ENCODE data around the gene LRRC31.

Gene LRRC31

DNA sequence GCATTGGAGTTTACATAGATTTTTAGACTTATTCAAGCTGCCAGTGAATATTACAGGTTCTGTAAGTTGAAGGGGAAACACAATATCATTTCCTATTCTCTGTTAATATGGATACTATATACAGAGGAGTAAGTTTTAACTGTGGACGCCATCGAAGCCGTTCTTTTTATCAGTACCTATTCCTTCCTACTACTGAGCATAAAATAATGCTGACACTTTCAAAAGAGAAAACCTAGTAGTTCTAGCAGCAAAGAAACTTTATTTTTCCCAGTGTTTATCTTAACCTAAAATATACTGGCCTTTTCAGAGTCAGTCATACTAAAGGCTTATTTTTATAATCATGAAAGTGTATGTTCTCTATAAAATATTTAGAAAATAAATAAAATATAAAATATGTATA, 14.2 kb downstream of the LRRC31 start:
- ChIA-PET POLR2A (no interaction called here), CTCF (no interaction called here)
- DNase-seq (ENCODE audit: extremely low spot score) = no peak
- no peak for TF ChIP-seq CTCF (IDR thresholded peaks at IDR 0.05; ENCODE audit: control extremely low read depth, extremely low read depth, low read depth, missing control alignments)

GRCh38 chr3:169850618-169851017, 19.1 kb downstream of the LRRC31 start:
- no peak for TF ChIP-seq CTCF (IDR thresholded peaks at IDR 0.05; ENCODE audit: control extremely low read depth, extremely low read depth, low read depth, missing control alignments)
- no peak for DNase-seq (ENCODE audit: extremely low spot score)
- POLR2A ChIA-PET = no interaction called here
- CTCF ChIA-PET = interaction anchor here (1.2 to 1.8 kb wide), 3 partner anchors 10 to 15 kb away, joined by 3 to 4 read pairs (median 4); no protein-coding TSS in a partner anchor

DNA sequence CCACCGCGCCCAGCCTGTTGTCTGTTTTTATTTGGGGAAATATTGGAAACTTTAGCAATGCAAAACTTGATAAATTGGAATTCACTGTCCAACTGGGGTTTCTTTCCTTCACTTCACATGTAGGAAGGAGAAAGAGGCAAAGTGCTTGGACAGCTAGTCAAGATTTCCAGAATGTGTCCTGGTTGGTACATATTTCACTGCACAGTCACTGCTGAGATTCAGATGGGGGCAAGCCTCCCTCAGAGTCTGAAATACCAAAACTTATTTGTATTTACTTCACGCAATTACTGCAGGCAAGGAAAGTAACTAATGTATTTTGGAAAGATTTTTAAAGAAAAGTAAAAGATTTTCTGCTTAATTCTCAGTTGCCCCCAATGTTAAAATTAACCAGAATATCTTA, 21.0 kb downstream of the LRRC31 start:
- no peak for TF ChIP-seq CTCF (IDR thresholded peaks at IDR 0.05; ENCODE audit: control extremely low read depth, extremely low read depth, low read depth, missing control alignments)
- ChIA-PET CTCF (interaction anchor here (1.4 kb wide), 1 partner anchor 14 kb away, joined by 6 read pairs; no protein-coding TSS in a partner anchor), POLR2A (no interaction called here)
- DNase-seq (ENCODE audit: extremely low spot score) = no peak

DNA sequence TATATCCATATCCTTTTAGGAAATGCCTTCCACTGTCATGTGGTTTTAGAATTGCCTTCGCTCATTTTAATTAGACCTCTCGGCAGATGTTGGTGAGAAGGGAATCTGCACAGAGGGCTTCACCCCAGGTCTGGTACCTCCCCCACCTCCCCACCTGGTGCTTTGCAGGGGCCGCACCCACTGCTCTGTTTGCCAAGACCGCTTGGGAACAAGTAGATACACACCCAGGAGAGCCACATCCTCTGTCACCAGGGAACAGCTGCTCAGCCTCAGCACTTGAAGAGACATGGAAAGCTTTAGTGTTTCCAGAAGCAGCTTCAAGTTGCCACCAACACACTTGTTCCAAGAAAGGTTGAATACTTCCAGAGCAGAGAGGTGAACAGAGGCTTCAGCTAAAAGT, 21.8 kb downstream of the LRRC31 start:
- DNase-seq (ENCODE audit: extremely low spot score) = no peak
- TF ChIP-seq CTCF (IDR thresholded peaks at IDR 0.05; ENCODE audit: control extremely low read depth, extremely low read depth, low read depth, missing control alignments) = no peak
- ChIA-PET CTCF (interaction anchor here (1.4 kb wide), 1 partner anchor 14 kb away, joined by 6 read pairs; no protein-coding TSS in a partner anchor), POLR2A (no interaction called here)

GRCh38 chr3:169846458-169847193, 23.1 kb downstream of the LRRC31 start:
- TF ChIP-seq CTCF (IDR thresholded peaks at IDR 0.05; ENCODE audit: control extremely low read depth, extremely low read depth, low read depth, missing control alignments) = no peak
- ChIA-PET POLR2A (no interaction called here), CTCF (interaction anchor here (1.0 to 1.1 kb wide), 2 partner anchors 16 to 34 kb away, joined by 3 to 4 read pairs; no protein-coding TSS in a partner anchor)
- DNase-seq (ENCODE audit: extremely low spot score) = peak; percentile 72

DNA sequence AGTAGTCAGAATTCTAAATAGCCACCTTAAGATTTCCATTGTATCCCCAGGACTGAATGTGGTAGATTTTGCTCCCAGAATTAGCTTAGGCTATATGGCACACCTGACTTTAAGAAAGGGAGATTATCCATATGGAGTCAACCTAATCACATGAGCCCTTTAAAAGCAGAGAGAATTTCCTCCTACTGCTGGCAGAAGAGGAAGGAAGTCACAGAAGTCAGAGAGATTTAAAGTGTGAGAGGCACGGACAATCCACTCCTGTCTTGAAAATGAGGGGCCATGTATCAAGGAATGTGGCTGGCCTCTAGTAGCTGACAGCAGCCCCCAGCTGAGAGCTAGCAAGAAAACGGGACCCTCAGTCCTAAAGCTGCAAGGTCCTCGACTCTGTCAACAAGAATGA, 26.8 kb downstream of the LRRC31 start:
- DNase-seq (ENCODE audit: extremely low spot score) = no peak
- POLR2A ChIA-PET = no interaction called here
- TF ChIP-seq CTCF (IDR thresholded peaks at IDR 0.05; ENCODE audit: control extremely low read depth, extremely low read depth, low read depth, missing control alignments) = no peak
- CTCF ChIA-PET = interaction anchor here (1.1 to 2.6 kb wide), 6 partner anchors 10 to 32 kb away, joined by 3 to 10 read pairs (median 4); no protein-coding TSS in a partner anchor
